Kidney (tissue), 14 donors: ENCODE data around the gene COX15. TPM values are rescaled to one million over a fixed set of nuclear protein-coding genes. Genes with fewer than 3 reads are reported as not detected.

ENCODE experiments used
- DNase-seq, 5 donors: peaks; one replicate each; pipeline ENCODE4 v3.0.0-alpha.2; 2013 to 2020
- FAIRE-seq: peaks from 2 replicates; lab custom pipeline; 2012; peaks lifted over from hg19 to GRCh38; lab: Jason Lieb, UNC
- H3K27ac ChIP-seq, 2 donors: one replicate each; pipeline ENCODE4 v1.7.0; 2013; ENCODE audit warnings: low read depth in 2 of 2, low read length in 2 of 2, inconsistent platforms in 1 of 2
- H3K27me3 ChIP-seq: one replicate; pipeline ENCODE4 v1.7.1; 2013; ENCODE audit warnings: low read length, inconsistent platforms; ENCODE audit not compliant: control insufficient read depth, insufficient read depth
- H3K36me3 ChIP-seq, 3 donors: one replicate each; pipeline versions ENCODE4 v1.7.0 to v1.7.1; 2013; ENCODE audit warnings: low read length in 3 of 3, control low read depth in 1 of 3, inconsistent platforms in 1 of 3; ENCODE audit not compliant: insufficient read depth in 3 of 3, control insufficient read depth in 2 of 3
- H3K4me1 ChIP-seq, 3 donors: one replicate each; pipeline versions ENCODE4 v1.7.0 to v1.7.1; 2013; ENCODE audit warnings: low read length in 3 of 3, inconsistent platforms in 1 of 3, low read depth in 1 of 3; ENCODE audit not compliant: control insufficient read depth in 2 of 3, insufficient read depth in 2 of 3
- H3K4me3 ChIP-seq, 3 donors: one replicate each; pipeline versions ENCODE4 v1.7.0 to v1.8.1; 2013; ENCODE audit warnings: low read length in 3 of 3, control low read depth in 1 of 3, inconsistent platforms in 1 of 3
- H3K9ac ChIP-seq, 3 donors: one replicate each; pipeline versions ENCODE4 v1.7.0 to v1.7.1; 2013; ENCODE audit warnings: low read length in 3 of 3, control low read depth in 1 of 3, inconsistent platforms in 1 of 3
- H3K9me3 ChIP-seq, 3 donors: one replicate each; pipeline versions ENCODE4 v1.7.0 to v1.7.1; 2013; ENCODE audit warnings: low read length in 3 of 3, control low read depth in 1 of 3, inconsistent platforms in 1 of 3; ENCODE audit not compliant: control insufficient read depth in 2 of 3, insufficient read depth in 1 of 3
- CTCF ChIP-seq: IDR thresholded peaks from 3 replicates; pipeline ENCODE4 v1.5.1; 2012; ENCODE audit warnings: mild to moderate bottlenecking, moderate library complexity, borderline replicate concordance; ENCODE audit not compliant: insufficient read depth; ENCODE audit errors: extremely low read depth
- intact Hi-C: fragments of 100-400 bp; cut with DNase I; formaldehyde crosslinking; loops from one replicate; pipeline ENCODE4 v1.11.1; 2022
- polyA plus RNA-seq: library from polyadenylated mRNA; stranded (reverse); fragments of 350-450 nt; fragmentation: Illumina TruSeq; extraction: RNeasy Lipid Tissue Mini Kit (QIAGEN cat#74804); gene quantifications from one replicate; pipeline ENCODE4 v1.2.3, GENCODE V29; 2014; ENCODE audit warnings: low read depth, low replicate concordance; ENCODE audit not compliant: insufficient read depth
- total RNA-seq: library from RNA; stranded (reverse); fragmentation: NEBNext Ultra II Directional; extraction: Animal tissue kit (Norgen Biotek cat#: 25700); gene quantifications from one replicate; pipeline ENCODE4 v1.2.1, GENCODE V29; 2021
- donor health status: control.
- donor health status: control.
- donor health status: control.
- donor health status: control.
- donor health status: control.
- donor health status: DM: yes; HTN: yes; CAD: no.
- donor health status: Normal renal cell carcinoma (clear cell type).

Gene COX15
- total and polyA plus RNA-seq, 2 donors from 2014 or later, result 30.9 to 40.4 TPM

- FAIRE-seq, result no peak
- H3K9ac ChIP-seq, result no peak overlapping the region
- intact Hi-C loops, result no loop called here
Observed at GRCh38 chr10:99765672-99766301, 33.9 kb upstream of the COX15 start.

DNA sequence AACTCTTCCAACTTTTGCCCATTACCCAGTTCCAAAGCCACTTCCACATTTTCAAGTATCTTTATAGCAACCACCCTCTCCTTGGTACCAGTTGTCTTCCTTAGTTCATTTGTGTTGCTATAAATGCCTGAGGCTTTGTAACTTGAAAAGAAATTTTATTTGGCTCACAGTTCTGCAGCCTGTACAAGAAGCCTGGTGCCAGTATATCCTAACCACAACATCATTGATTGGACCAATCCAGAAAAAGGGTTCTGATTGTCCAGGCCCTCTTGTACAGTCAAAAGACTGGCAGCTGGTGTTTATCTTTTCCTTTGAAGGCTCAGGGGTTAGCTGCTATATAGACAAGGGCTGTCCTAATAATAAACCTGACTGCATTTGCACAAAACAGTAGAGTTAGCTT lies 29.4 kb upstream of the COX15 start:
- Histone ChIP-seq H3K4me1 (no peaks in the 10 kb centered on the region), H3K9ac (no peak overlapping the region), H3K27me3 (no peaks in the 10 kb centered on the region), H3K27ac (no peak overlapping the region), H3K36me3 (peaks cover 0 to 26% (median 6%) of the 10 kb centered on the region in 3 donors), H3K9me3 (no peaks in the 10 kb centered on the region), H3K4me3 (no peak overlapping the region)
- no peak for TF ChIP-seq CTCF
- FAIRE-seq, result no peak
- intact Hi-C loops, result no loop called here
- no peak for DNase-seq

More at GRCh38 chr10:99765672-99766301, 33.9 kb upstream of the COX15 start:
- H3K36me3 ChIP-seq, result no peaks in the 10 kb centered on the region
- H3K4me1 ChIP-seq, result no peaks in the 10 kb centered on the region
- no peak overlapping the region for H3K4me3 ChIP-seq
- no peak for TF ChIP-seq CTCF
- H3K9me3 ChIP-seq, result no peaks in the 10 kb centered on the region
- DNase-seq, result no peak
- H3K27ac ChIP-seq, result no peak overlapping the region
- H3K27me3 ChIP-seq, result no peaks in the 10 kb centered on the region

DNA sequence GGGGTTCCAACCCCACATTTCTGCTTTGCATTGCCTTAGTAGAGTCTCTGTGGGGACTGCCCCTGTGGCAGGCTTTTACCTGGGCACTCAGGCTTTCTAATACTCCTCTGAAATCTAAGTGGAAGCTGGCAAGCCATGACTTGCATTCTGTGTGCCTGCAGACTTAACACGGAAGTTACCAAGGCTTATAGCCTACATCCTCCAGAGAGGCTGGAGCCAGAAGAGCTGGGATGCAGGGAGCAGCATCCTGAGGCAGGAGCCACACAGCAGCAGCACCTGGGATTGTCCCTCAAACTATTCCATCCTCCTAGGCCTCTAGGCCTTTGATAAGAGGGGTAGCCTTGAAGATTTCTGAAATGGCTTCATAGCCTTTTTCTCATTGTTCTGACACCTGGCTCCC lies 28.4 kb upstream of the COX15 start:
- Histone ChIP-seq H3K9ac (no peak overlapping the region), H3K9me3 (no peaks in the 10 kb centered on the region), H3K36me3 (peaks cover 0 to 36% (median 10%) of the 10 kb centered on the region in 3 donors), H3K27me3 (no peaks in the 10 kb centered on the region), H3K27ac (no peak overlapping the region), H3K4me3 (no peak overlapping the region), H3K4me1 (no peaks in the 10 kb centered on the region)
- intact Hi-C loops, result no loop called here
- no peak for TF ChIP-seq CTCF
- FAIRE-seq (no peak), DNase-seq (no peak)
